Fibroblast of gingiva (primary cell): ENCODE measurements around the gene PTPN20.
"Not testable (repeated sequence)": the region's sequence is repeated elsewhere in the genome, so short reads cannot be mapped to it uniquely, and the experiment has no call there.

Experiments used
- DNase-seq: peaks from one replicate; pipeline ENCODE4 v3.0.0-alpha.2; 2011; ENCODE audit warnings: low read depth

PTPN20 gene

GRCh38 chr10:46952540-46952939 lies 41.3 kb downstream of the PTPN20 start:
- DNase-seq, result not testable (repeated sequence)

- not testable (repeated sequence) for DNase-seq
Measured at GRCh38 chr10:46960742-46961141, 49.5 kb downstream of the PTPN20 start.

DNA sequence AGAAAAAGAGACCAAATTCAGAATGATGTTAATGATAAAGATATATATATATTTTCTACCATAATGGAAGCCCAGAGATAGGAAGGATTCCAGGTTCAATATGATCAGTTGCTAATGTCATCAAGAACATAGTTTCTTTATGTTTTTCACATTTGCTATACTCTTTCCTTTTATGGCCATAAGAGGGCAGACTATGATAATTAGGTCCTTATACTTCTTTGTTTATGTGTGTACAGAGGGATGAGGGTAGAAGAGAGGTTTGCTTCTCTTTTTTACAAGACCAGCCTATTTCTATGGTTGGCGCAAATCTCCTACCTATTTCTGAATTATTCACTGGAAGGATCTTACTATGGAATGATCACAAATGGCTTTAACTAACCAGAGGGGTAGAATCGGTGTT lies 52.1 kb downstream of the PTPN20 start:
- DNase-seq, result not testable (repeated sequence)

DNA sequence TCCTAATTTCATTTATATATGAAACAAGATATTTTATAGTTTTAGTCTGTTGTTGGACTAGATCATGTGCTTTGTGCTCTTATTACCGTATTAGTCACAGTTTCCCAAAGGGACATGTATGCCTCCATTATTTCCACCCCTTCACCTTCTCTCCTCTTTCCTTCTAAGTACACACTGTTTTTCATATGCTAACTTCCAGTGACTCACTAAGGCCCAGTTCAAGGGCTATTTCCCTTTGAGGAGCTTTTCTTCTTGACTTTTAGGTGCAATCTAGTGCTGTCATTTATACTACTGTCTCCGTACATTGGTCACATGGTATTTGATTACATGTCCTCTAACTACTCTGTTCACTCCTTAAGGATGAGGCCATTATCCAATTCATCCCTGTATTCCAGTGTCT lies 55.8 kb downstream of the PTPN20 start:
- not testable (repeated sequence) for DNase-seq

- DNase-seq, result not testable (repeated sequence)
Measured at GRCh38 chr10:46980223-46980622, 69.0 kb downstream of the PTPN20 start.

DNA sequence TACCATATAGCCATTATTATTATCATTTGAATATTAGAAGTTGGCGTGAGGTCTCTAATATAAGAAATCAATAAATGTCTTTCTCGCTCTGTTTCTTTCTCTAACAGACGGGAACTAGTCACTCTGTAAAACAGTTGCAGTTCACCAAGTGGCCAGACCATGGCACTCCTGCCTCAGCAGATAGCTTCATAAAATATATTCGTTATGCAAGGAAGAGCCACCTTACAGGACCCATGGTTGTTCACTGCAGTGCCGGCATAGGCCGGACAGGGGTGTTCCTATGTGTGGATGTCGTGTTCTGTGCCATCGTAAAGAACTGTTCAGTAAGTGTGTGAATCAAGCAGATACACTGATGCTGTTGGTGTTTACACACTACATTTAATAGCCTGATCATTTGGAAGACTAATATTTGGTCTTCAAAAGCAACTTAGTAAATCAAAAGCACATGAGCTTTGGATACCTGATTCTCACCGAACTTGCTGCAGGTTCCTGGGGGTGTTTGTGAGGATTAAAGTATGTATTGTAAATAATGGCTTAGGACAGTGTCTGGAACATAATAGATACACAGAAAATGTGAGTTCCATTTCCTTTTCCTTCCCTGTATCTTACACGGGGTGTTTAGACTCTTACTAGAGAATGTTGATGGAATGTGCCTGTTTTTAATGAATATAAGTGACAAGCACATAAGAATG lies 76.2 kb downstream of the PTPN20 start:
- DNase-seq, result not testable (repeated sequence)

DNA sequence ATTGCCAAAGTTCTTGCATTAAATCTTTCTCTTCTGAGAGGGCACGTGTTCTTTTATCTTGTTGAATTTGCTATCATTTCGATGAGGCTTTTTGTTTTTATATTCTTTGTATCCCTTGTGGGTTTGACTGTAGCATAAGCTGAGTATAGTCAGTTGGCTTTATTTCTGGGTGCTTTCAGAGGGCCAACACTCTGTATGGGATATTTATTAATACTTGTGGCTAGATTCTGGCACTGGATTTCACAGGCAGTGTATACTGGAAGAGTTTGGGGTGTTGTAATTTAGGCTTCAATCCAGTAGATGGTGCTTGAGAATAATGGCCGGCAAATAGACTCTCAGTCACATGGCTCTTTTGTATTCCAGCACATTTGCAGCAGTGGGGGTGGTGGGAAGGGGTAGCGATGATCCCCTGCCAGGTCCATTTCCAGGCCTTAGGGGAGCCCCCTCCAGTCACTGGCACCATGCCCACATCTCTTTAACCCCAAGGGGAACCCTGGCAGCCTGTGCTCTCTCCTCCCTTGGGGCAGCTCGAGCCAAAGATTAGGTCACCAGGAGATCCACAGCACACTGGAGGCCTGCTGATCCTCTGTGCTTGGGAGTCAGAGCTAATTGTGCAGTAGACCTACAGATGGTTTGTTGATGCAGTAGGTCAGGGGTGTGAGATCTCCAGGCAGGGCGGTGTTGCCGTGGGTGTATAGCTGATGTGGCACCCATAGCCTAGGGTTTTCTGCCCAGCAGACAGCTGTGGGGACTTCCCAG lies 81.8 kb downstream of the PTPN20 start:
- DNase-seq, result peak; percentile 52

DNA sequence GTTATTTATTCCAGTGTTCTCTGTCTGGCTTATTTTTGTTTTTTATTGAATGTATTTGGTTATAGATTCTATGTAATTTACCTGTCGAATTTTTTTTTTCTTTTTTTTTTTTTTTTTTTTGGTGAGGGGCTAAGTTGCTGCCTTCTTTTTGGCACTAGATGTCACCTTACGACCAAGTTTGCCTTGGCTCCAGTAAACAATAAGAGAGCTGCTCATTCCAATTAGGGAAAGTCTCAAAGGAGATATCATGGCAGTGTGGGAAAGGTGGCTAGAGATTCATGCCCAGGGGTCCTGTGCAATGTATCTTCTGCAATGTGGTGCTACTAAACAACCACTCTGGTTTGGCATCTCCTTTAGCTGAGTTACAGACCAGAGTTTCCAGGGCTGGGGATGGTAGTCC lies 84.0 kb downstream of the PTPN20 start:
- DNase-seq, result no peak

DNA sequence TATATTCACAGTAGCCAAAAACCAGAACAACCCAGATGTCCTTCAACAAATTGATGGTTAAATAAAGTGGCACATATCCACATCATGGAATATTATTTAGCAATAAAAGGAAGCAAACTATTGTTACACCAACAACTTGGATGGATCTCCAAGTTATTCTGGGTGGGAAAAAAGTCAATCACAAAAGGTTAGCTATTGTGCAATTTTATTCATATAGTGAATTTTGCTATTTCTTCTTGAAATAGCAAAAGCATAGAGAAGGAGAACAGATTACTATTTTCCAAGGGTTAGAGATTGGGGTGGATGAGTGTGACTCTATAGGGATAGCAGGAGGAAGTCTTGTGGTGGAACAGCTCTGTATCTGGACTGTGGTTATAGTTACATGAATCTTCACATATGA lies 87.0 kb downstream of the PTPN20 start:
- DNase-seq, result no peak

DNA sequence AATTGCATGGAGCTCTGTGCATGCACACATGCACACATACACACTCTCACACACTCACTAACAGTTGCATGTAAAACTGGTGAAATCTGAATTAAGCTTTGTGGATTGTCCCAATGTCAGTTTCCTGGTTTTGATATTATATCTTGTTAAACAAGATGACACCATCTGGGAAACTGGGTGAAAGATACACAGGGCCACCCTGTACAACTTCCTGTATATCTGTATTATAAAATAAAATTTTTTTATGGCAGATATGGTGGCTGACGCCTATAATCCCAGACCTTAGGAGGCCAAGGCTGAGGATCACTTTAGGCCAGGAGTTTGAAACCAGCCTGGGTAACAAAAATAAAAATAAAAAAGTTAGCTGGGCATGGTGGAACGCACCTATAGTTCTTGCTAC lies 87.4 kb downstream of the PTPN20 start:
- DNase-seq, result no peak

DNA sequence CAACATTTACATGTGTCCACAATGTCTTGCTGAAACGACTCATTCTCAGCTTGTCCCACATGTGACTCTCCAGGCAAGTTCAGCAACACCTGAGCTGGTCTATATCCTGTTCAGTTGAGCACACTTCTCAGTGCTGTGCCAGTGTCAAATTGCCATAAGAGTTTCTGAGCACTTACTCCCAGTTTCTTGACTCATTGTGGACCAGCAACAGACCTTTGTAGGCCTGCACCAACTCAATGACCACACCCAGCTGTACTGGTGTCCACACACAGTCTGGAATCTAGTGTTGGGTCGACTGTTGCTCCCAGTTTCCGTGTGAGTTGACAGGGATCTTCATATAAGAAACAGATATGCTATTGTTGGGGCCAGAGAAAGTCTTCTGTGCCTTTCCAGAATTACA lies 88.0 kb downstream of the PTPN20 start:
- no peak for DNase-seq

DNA sequence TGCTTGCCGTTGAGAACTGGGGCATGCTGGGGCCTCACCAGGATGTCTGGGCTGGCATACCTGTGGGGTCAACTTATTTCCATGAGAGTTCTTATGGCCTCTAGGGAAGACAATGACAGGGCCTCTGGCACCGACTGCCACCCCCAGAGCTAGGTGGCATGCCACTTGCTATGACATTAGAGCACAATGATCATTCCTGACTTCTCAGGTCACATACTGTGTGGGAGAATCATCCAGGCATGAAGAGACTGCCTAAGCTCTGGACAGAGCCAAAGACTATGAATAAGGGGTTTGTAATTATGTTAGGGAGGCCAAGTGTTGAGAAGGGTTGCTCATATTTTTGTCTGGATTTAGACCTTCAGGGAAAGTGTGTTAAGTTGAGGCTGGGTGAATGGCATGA lies 97.5 kb downstream of the PTPN20 start:
- no peak for DNase-seq

- no peak for DNase-seq
Measured at GRCh38 chr10:47009215-47009838, 98.1 kb downstream of the PTPN20 start.

DNA sequence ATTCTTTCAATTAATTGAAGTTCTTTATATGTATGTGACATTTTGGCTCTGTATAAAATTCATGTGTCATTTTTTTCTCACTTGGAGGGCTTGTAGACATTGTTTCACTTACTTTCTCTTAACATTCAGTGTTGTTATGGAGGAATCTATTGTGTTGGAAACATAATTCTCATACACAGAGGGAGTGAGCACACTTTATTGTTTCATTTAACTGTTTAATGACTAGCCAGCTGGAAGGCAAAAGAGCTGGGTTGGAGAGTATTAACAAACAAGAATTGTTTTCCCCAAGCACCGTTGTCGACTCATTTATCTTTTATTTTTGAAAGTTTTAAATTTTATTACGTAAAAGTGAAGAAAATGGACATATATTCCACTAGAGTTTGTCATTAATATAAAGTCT lies 98.8 kb downstream of the PTPN20 start:
- no peak for DNase-seq

DNA sequence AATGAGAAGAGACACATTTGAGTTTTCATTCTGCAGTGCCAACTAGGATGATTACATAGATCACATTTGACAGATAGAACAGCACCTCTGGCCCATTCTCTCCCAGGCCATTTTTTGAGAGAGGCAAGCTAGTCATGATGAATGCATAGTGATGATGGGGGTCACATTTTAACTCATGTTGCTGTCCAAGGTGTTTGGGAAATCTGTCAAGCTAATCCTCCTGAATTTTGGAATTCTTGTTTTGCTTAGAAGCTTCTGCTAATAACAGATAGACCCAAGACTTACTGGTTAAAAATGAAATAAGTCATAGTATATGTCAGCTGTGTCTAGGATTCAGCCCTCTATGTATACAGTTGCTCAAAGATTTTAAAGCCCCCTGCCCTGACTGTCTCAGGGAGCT lies 101.0 kb downstream of the PTPN20 start:
- DNase-seq, result no peak

DNA sequence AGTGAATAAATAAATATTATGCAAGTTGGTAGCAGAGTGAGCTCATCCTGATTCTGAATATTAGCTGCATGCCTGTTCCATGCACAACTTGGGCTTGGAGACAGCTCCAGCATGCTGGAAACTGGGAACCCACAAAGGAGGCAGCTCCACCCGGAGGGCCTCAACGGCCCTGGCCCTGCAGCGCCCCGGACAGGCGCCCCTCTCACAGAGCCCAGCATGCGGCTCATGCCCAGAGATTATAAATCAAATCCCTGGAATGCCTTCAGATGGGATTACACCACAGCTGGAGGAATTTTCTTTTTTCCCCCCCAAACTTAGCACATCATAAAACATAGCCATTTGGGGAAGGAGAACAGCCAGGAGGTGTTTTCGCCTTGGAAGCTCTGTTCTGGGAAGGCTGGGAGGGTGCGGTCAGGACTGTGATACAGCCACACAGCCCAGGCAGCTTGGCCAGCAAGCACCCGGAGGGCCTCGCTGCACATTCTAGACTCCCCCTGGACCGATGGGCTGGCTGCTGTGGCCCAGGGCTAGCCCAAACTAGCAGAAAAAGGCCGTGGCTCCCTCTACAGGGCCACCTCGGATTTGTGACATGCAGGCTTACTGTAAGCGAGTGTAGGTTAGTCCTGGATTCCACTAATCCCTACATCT lies 102.4 kb downstream of the PTPN20 start:
- no peak for DNase-seq

DNA sequence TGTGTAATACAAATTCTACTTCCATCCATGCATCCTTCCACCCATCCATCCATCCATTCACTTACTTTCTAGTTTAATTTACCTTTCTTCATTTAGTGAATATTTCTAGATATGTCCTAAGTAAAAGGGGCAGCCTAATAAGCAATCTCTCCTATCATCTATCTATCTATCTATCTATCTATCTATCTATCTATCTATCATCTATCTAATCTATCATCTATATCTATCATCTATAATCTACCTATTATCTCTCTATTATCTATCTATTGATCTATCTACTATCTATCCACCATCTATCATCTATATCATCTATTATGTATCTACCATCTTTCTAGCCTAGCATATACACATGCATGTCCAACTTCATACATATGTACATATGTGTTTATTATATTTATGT lies 104.2 kb downstream of the PTPN20 start:
- DNase-seq, result no peak

DNA sequence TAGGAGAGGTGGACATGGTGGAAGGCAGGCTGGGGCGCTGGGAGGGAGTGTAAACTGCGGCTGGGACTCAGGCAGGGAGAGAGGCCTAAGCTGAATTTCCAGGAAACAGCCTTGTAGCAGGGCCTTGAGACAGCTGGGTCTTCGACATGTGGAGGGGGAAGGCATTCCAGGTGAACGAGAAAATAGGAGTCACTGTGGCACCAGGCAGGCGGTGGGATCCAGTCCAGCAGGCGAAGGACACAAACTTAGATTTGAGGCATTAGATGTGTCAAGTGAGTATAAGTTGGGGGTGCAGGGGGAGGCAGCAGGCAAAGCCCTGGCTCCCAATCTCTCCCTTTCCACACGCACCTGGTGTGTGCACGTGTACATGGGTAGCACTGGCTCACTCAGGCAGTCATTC lies 105.3 kb downstream of the PTPN20 start:
- DNase-seq, result no peak

DNA sequence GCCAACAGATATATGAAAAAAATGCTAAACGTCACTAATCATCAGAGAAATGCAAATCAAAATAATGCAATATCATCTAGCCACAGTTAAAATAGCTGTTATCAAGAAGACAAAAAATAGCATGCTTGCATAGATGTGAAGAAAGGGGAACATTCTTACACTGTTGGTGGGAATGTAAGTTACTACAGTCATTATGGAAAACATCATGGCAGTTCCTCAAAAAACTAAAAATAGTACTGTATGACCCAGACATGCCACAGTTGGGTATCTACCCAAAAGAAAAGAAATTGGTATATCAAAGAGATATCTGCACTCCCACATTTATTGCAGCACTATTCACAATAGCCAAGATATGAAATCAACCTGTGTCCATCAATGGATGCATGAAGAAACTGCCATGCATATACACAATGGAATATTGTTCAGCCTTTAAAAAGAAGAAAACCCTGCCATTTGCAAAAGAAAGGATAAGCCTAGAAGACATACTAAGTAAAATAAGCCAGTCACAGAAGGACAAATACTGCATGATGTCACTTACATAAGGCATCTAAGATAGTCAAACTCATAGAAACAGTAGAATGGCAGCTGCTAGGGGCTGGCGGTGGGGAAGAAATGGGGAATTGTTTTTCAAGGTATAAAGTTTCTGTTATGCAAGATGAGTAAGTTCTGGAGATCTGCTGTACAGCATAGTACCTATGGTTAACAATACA lies 107.0 kb downstream of the PTPN20 start:
- no peak for DNase-seq

DNA sequence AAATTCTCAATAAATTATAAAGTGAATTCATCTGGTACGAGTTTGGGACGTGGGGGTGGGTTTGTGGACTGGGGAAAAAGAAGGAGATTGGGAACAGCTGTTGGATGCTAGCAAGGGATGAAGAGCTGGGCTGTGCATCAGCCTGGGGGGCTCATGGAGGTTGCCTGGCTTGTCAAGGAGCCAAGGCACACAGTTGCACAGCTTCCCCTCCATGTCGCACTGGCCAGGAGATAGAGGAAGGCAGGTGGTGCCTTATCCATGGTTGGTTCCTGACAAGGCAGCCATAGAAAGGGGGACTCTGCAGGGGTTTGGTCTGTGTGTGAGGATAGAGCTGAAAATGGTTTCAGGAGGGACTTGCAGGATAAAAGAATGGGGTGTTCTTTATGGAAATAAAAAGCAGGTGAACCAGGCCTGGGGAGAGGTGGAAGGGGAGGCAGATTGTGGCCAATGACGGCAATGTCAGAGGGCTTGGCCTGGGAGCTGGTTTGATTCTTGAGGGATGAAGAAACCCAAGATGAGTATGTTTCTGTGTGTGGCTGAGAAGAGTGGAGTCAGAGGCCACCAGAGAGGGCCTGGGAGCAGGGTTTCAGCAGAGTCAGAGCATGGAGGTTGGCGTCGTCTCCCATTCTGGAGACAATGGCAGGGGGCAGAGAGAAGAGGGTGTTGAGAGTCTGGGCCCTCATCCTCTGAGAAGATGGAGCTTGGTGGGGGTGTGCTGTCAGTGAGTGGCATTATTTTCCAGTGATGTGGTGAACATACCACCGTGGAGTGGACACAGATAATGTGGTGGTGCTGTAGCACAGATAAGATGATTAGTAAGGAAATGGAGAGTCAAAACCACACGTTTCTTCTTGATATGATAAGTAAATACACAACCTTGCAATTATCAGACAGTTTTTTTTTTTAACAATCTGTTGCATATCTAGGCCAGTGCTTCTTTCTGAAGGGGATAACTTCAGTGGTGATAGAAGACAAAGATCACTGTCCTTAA lies 108.2 kb downstream of the PTPN20 start:
- no peak for DNase-seq

DNA sequence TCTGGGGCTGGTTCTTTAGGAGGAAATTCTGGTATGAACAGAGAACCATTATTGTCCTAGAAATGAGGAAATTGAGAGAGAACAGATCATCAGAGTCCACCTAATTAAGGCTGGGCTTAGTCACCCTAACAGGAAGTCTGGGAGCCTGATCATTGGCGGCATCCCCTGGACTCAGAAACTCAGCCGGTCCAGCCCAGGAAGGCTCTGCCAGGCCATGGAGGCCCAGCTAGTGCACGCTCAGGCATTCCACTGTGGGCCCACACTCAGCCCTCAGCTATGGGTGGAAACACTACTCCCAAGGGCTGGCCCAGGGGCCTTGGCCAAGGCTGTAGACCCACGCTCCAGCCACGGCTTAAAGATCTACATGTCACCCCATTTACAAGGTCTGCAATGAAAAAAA lies 109.2 kb downstream of the PTPN20 start:
- peak; percentile 14 for DNase-seq
